ENCODE data around the gene B3GALT2. TPM values are rescaled to one million over a fixed set of nuclear protein-coding genes. Genes with fewer than 3 reads are reported as not detected.

B3GALT2 gene, protein sequence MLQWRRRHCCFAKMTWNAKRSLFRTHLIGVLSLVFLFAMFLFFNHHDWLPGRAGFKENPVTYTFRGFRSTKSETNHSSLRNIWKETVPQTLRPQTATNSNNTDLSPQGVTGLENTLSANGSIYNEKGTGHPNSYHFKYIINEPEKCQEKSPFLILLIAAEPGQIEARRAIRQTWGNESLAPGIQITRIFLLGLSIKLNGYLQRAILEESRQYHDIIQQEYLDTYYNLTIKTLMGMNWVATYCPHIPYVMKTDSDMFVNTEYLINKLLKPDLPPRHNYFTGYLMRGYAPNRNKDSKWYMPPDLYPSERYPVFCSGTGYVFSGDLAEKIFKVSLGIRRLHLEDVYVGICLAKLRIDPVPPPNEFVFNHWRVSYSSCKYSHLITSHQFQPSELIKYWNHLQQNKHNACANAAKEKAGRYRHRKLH
- total RNA-seq, result not detected in 2 replicates

DNA sequence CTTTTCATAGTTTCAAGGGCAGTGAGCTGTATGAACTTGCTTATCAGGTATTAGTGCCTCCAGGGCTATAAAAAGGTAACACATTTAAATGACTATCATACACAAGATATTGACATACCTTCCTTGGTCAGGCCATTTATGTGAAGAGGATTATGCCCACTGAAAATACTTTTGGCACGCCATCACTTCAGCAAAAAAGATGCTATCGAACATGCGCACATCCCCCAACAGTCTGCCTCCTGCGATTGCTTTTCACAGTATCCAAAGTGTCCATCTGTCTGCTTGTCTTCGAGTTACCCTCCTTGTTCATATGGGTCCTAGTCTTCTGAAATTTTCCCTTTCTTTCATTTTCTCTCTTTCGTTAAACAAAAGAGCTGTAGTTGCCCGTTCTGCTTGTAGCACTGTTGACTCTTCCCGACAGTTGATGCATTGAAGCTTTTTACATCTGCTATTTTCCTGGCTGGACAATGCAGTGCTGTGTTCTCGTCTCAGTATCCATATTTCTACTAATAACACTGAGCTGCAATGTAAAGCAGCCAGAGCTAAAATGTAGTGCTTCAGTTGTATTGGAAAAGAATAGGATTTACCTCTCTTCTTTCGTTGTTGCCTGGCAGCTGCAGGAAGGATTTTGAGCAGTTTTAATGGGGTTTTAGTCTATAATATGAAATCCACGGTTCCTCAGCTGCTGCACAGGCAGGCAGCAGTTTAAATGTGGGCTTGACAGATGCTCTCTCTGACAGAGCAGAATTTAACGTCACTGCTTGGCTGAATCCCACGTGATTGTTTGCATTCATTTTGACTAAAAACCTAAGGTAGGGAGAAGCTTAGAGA lies at the start of gene B3GALT2:
Gene B3GALT2, minus strand, starts transcription at position 713 of the 831 bp plus-strand sequence. CDS start 5,051 bp downstream, outside the sequence.

Other genes with a start within 250 kb of the B3GALT2 start
- gene UCHL5, start 127.3 kb downstream of the B3GALT2 start, total RNA-seq, result 38.3 and 40.3 TPM in 2 replicates
- gene RO60, start 127.0 kb downstream of the B3GALT2 start, total RNA-seq, result 142 and 147 TPM in 2 replicates
- 8.1 and 15.2 TPM in 2 replicates for gene GLRX2, start 81.2 kb downstream of the B3GALT2 start, total RNA-seq
- 20.5 and 21.3 TPM in 2 replicates for gene CDC73, start 64.6 kb downstream of the B3GALT2 start, total RNA-seq